GM18868 (cell line): Measurements from ENCODE around the gene SHANK2.

ENCODE experiments used
- ATAC-seq: cut with Tn5 transposase; IDR thresholded peaks from one replicate; pipeline ENCODE4 v1.9.1; 2021; ENCODE audit warnings: mild to moderate bottlenecking, moderate library complexity; ENCODE audit not compliant: unreplicated experiment

SHANK2 gene

GRCh38 chr11:71202966-71203365, 49.4 kb downstream of the SHANK2 start:
- no peak for ATAC-seq

- no peak for ATAC-seq
Observed at GRCh38 chr11:71202598-71202944, 49.8 kb downstream of the SHANK2 start.
